Measurements from ENCODE around the gene FAM222A. TPM values are rescaled to one million over a fixed set of nuclear protein-coding genes. Genes with fewer than 3 reads are reported as not detected.

The FAM222A gene
- total RNA-seq, 2 donors from 2014 or later = 0.68 to 2.9 TPM

GRCh38 chr12:109741286-109741969 lies 27.8 kb downstream of the FAM222A start:
- H3K27ac ChIP-seq = no peak overlapping the region
- no peaks in the 10 kb centered on the region for H3K4me1 ChIP-seq (ENCODE audit: control insufficient read depth in 1 of 2, low read depth in 2 of 2)
- peaks cover 4% of the 10 kb centered on the region for H3K27me3 ChIP-seq (replicated peaks; ENCODE audit: insufficient read depth)
- no peak for ATAC-seq (ENCODE audit: insufficient number of reproducible peaks, low FRiP score, low read depth)
- no peaks in the 10 kb centered on the region for H3K9me3 ChIP-seq
- TF ChIP-seq, protein P1, sequence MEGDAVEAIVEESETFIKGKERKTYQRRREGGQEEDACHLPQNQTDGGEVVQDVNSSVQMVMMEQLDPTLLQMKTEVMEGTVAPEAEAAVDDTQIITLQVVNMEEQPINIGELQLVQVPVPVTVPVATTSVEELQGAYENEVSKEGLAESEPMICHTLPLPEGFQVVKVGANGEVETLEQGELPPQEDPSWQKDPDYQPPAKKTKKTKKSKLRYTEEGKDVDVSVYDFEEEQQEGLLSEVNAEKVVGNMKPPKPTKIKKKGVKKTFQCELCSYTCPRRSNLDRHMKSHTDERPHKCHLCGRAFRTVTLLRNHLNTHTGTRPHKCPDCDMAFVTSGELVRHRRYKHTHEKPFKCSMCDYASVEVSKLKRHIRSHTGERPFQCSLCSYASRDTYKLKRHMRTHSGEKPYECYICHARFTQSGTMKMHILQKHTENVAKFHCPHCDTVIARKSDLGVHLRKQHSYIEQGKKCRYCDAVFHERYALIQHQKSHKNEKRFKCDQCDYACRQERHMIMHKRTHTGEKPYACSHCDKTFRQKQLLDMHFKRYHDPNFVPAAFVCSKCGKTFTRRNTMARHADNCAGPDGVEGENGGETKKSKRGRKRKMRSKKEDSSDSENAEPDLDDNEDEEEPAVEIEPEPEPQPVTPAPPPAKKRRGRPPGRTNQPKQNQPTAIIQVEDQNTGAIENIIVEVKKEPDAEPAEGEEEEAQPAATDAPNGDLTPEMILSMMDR (IDR thresholded peaks at IDR 0.05) = no peak
- no peak overlapping the region for H3K4me3 ChIP-seq
- DNase-seq (ENCODE audit: low spot score) = no peak
- no peaks in the 10 kb centered on the region for H3K36me3 ChIP-seq

GRCh38 chr12:109741970-109742703 lies 28.5 kb downstream of the FAM222A start:
- Histone ChIP-seq H3K36me3 (no peaks in the 10 kb centered on the region), H3K4me3 (no peak overlapping the region), H3K27ac (no peak overlapping the region), H3K9me3 (no peaks in the 10 kb centered on the region), H3K4me1 (ENCODE audit: control insufficient read depth in 1 of 2, low read depth in 2 of 2) (no peaks in the 10 kb centered on the region), H3K27me3 (replicated peaks; ENCODE audit: insufficient read depth) (peaks cover 2% of the 10 kb centered on the region)
- ATAC-seq (ENCODE audit: insufficient number of reproducible peaks, low FRiP score, low read depth) (no peak), DNase-seq (ENCODE audit: low spot score) (no peak)
- TF ChIP-seq, protein P1 (IDR thresholded peaks at IDR 0.05) = no peak

DNA sequence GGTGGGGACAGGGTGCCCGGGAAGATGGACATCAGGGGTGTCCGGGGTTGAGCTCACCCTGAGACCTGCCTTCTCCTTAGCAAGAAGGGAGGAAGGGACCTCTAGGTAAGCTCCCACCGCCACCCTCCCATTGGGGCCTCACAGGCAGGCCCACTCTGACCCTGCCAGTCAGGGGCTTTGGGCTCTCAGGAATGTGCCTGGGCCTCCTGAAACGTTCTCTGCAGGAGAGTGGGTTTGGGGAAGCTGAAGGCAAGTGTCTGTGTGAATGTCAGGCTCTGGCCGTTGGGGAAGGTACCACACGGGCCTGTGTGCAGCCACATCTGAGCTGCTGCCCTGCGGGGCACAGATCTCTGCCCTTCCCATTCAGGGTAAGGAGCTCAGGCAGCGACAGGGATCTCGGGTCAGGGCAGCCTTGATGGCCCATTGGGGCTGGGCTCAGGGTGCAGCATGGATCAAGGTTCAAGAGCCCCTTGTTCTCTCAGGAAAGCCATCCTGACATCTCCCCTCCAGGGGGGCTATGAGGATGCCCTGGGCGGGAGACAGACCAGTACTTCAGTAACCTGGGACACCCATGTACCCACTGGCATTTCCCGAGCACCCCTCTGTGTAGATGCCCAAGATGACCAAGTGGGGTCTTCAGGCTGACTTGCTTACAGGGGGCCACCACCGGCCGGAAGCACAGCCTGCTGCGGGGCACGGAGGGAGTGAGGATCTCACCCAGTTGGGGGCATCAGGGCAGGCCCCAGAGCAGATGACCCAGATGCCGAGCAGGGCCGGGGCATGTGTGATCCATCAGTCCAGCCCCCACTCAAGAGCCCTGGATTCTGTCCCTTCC lies 29.7 kb downstream of the FAM222A start:
- no peak overlapping the region for H3K4me3 ChIP-seq
- no peak for ATAC-seq (ENCODE audit: insufficient number of reproducible peaks, low FRiP score, low read depth)
- no peaks in the 10 kb centered on the region for H3K36me3 ChIP-seq
- H3K9me3 ChIP-seq = no peaks in the 10 kb centered on the region
- no peak overlapping the region for H3K27ac ChIP-seq
- no peak for DNase-seq (ENCODE audit: low spot score)
- TF ChIP-seq, protein P1 (IDR thresholded peaks at IDR 0.05) = no peak
- H3K4me1 ChIP-seq (ENCODE audit: control insufficient read depth in 1 of 2, low read depth in 2 of 2) = no peaks in the 10 kb centered on the region
- H3K27me3 ChIP-seq (replicated peaks; ENCODE audit: insufficient read depth) = no peaks in the 10 kb centered on the region

DNA sequence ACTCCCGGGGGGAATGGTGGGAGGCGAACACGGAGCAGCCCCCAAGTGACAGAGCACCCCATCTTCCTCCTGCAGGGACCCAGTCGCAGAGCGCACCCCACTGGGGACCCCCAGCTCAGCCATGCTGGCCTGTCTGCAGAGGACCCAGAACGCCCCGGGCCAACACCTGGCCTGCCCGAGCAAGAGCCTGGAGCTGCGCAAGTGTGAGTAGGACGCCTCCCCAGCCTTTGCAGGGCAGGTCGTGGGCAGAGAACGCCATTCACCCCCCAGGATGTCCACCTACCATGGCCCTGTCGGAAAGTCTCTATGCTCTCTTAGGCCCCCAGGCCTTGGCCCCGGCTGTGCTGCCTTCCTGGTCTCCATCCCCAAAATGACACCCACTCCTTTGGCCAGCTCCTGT lies 30.4 kb downstream of the FAM222A start:
- Histone ChIP-seq H3K27me3 (replicated peaks; ENCODE audit: insufficient read depth) (no peaks in the 10 kb centered on the region), H3K4me3 (no peak overlapping the region), H3K36me3 (no peaks in the 10 kb centered on the region), H3K27ac (no peak overlapping the region), H3K9me3 (no peaks in the 10 kb centered on the region), H3K4me1 (ENCODE audit: control insufficient read depth in 1 of 2, low read depth in 2 of 2) (no peaks in the 10 kb centered on the region)
- no peak for ATAC-seq (ENCODE audit: insufficient number of reproducible peaks, low FRiP score, low read depth)
- TF ChIP-seq, protein P1 (IDR thresholded peaks at IDR 0.05) = no peak
- no peak for DNase-seq (ENCODE audit: low spot score)

Data from thoracic aorta (tissue), 2 donors.